Ectodermal cell (in vitro differentiated cells): Measurements from ENCODE around the gene RNF25.

Source experiments
- H3K27ac ChIP-seq: 2 replicates; pipeline ENCODE4 v1.7.0; 2013; ENCODE audit warnings: mild to moderate bottlenecking, low read depth, low read length; ENCODE audit not compliant: insufficient read depth, poor library complexity, severe bottlenecking
- H3K27me3 ChIP-seq: 2 replicates; pipeline ENCODE4 v1.7.0; 2013; ENCODE audit warnings: mild to moderate bottlenecking, low read length; ENCODE audit not compliant: insufficient read depth, control insufficient read depth, poor library complexity, severe bottlenecking
- H3K36me3 ChIP-seq: one replicate; pipeline ENCODE4 v1.7.0; 2013; ENCODE audit warnings: low read length; ENCODE audit not compliant: control insufficient read depth, insufficient read depth
- H3K4me1 ChIP-seq: one replicate; pipeline ENCODE4 v1.7.0; 2013; ENCODE audit warnings: low read length; ENCODE audit not compliant: control insufficient read depth, insufficient read depth
- H3K4me3 ChIP-seq: 2 replicates; pipeline ENCODE4 v1.7.0; 2013; ENCODE audit warnings: low read depth, low read length, control low read depth; ENCODE audit not compliant: insufficient read depth
- H3K9me3 ChIP-seq: 2 replicates; pipeline ENCODE4 v1.7.0; 2013; ENCODE audit warnings: mild to moderate bottlenecking, low read length, moderate library complexity; ENCODE audit not compliant: control insufficient read depth
- WGBS, 2 experiments: methylation state at CpG; one replicate each; pipeline ENCODE4 v1.1.7; 2013; ENCODE audit warnings: missing lambda C conversion rate in 2 of 2; 5-methylcytosine and 5-hydroxymethylcytosine counted together

The RNF25 gene

GRCh38 chr2:218655751-218656150 is 16.1 kb downstream of the RNF25 start:
- Histone ChIP-seq H3K27me3 (no peaks in the 10 kb centered on the region), H3K4me1 (peaks cover 4% of the 10 kb centered on the region), H3K27ac (no peak overlapping the region), H3K9me3 (no peaks in the 10 kb centered on the region), H3K36me3 (peaks cover 34% of the 10 kb centered on the region), H3K4me3 (no peak overlapping the region)
- WGBS, 2 experiments = 92 to 98% methylated on average over 2 of the region's 2 CpGs

- Histone ChIP-seq H3K4me1 (no peaks in the 10 kb centered on the region), H3K27me3 (no peaks in the 10 kb centered on the region), H3K27ac (no peak overlapping the region), H3K36me3 (peaks cover 58% of the 10 kb centered on the region), H3K9me3 (no peaks in the 10 kb centered on the region), H3K4me3 (no peak overlapping the region)
- 96% methylated on average over 11 of the region's 11 CpGs for WGBS, 2 experiments
These were observed 23.1 kb downstream of the RNF25 start for GRCh38 chr2:218648787-218649100.

GRCh38 chr2:218648088-218648786 is 23.6 kb downstream of the RNF25 start:
- H3K27ac ChIP-seq = no peak overlapping the region
- no peaks in the 10 kb centered on the region for H3K4me1 ChIP-seq
- H3K9me3 ChIP-seq = no peaks in the 10 kb centered on the region
- WGBS, 2 experiments = 85% methylated on average over 9 of the region's 9 CpGs
- no peaks in the 10 kb centered on the region for H3K27me3 ChIP-seq
- peaks cover 59% of the 10 kb centered on the region for H3K36me3 ChIP-seq
- no peak overlapping the region for H3K4me3 ChIP-seq

- H3K4me1 ChIP-seq = no peaks in the 10 kb centered on the region
- H3K27ac ChIP-seq = no peak overlapping the region
- H3K9me3 ChIP-seq = no peaks in the 10 kb centered on the region
- H3K4me3 ChIP-seq = no peak overlapping the region
- H3K36me3 ChIP-seq = peaks cover 65% of the 10 kb centered on the region
- 90 to 97% methylated on average over 1 of the region's 1 CpG for WGBS, 2 experiments
- no peaks in the 10 kb centered on the region for H3K27me3 ChIP-seq
These were observed 26.7 kb downstream of the RNF25 start for GRCh38 chr2:218645126-218645525.

- H3K27ac ChIP-seq = no peak overlapping the region
- no peaks in the 10 kb centered on the region for H3K27me3 ChIP-seq
- no peaks in the 10 kb centered on the region for H3K4me1 ChIP-seq
- WGBS, 2 experiments = 93 to 95% methylated on average over 11 of the region's 11 CpGs
- H3K9me3 ChIP-seq = no peaks in the 10 kb centered on the region
- H3K4me3 ChIP-seq = no peak overlapping the region
- peaks cover 63% of the 10 kb centered on the region for H3K36me3 ChIP-seq
These were observed 27.1 kb downstream of the RNF25 start for GRCh38 chr2:218644721-218645120.

GRCh38 chr2:218643751-218644310 is 28.0 kb downstream of the RNF25 start:
- peaks cover 68% of the 10 kb centered on the region for H3K36me3 ChIP-seq
- no peaks in the 10 kb centered on the region for H3K9me3 ChIP-seq
- no peaks in the 10 kb centered on the region for H3K4me1 ChIP-seq
- WGBS, 2 experiments = 95% methylated on average over 10 of the region's 10 CpGs
- H3K4me3 ChIP-seq = no peak overlapping the region
- H3K27me3 ChIP-seq = no peaks in the 10 kb centered on the region
- H3K27ac ChIP-seq = no peak overlapping the region

- 95 to 96% methylated on average over 17 of the region's 17 CpGs for WGBS, 2 experiments
These were observed 29.0 kb downstream of the RNF25 start for GRCh38 chr2:218642786-218643185.

GRCh38 chr2:218642121-218642656 is 29.6 kb downstream of the RNF25 start:
- Histone ChIP-seq H3K4me3 (no peak overlapping the region), H3K9me3 (no peaks in the 10 kb centered on the region), H3K4me1 (no peaks in the 10 kb centered on the region), H3K27me3 (no peaks in the 10 kb centered on the region), H3K36me3 (peaks cover 61% of the 10 kb centered on the region), H3K27ac (no peak overlapping the region)
- 96 to 97% methylated on average over 18 of the region's 18 CpGs for WGBS, 2 experiments

More at GRCh38 chr2:218642786-218643185, 29.0 kb downstream of the RNF25 start:
- peaks cover 66% of the 10 kb centered on the region for H3K36me3 ChIP-seq
- H3K9me3 ChIP-seq = no peaks in the 10 kb centered on the region
- H3K4me1 ChIP-seq = no peaks in the 10 kb centered on the region
- H3K4me3 ChIP-seq = no peak overlapping the region
- H3K27ac ChIP-seq = no peak overlapping the region
- no peaks in the 10 kb centered on the region for H3K27me3 ChIP-seq

GRCh38 chr2:218638372-218638771 is 33.4 kb downstream of the RNF25 start:
- Histone ChIP-seq H3K36me3 (peaks cover 53% of the 10 kb centered on the region), H3K4me1 (no peaks in the 10 kb centered on the region), H3K4me3 (no peak overlapping the region), H3K27ac (no peak overlapping the region), H3K9me3 (no peaks in the 10 kb centered on the region), H3K27me3 (no peaks in the 10 kb centered on the region)
- 97% methylated on average over 18 of the region's 18 CpGs for WGBS, 2 experiments

- peaks cover 46% of the 10 kb centered on the region for H3K36me3 ChIP-seq
- WGBS, 2 experiments = 92 to 97% methylated on average over 5 of the region's 5 CpGs
- no peak overlapping the region for H3K27ac ChIP-seq
- no peaks in the 10 kb centered on the region for H3K27me3 ChIP-seq
- H3K4me1 ChIP-seq = no peaks in the 10 kb centered on the region
- H3K4me3 ChIP-seq = no peak overlapping the region
- H3K9me3 ChIP-seq = no peaks in the 10 kb centered on the region
These were observed 36.1 kb downstream of the RNF25 start for GRCh38 chr2:218635719-218636118.
